ENCODE data around the gene CPNE4.

Gene CPNE4

GRCh38 chr3:131705558-131706051 is 329.2 kb downstream of the CPNE4 start:
- ATAC-seq (ENCODE audit: low read depth) (no peak), DNase-seq (ENCODE audit: low spot score in 2 of 2) (no peak)
- H3K36me3 Mint-ChIP-seq: no peaks in the 10 kb centered on the region
- H3K27ac Mint-ChIP-seq: no peak overlapping the region
- no peaks in the 10 kb centered on the region for H3K9me3 Mint-ChIP-seq
- no peaks in the 10 kb centered on the region for H3K4me1 Mint-ChIP-seq
- H3K27me3 Mint-ChIP-seq: peaks cover 10% of the 10 kb centered on the region
- no peak overlapping the region for H3K4me3 Mint-ChIP-seq

GRCh38 chr3:131705099-131705498 is 329.7 kb downstream of the CPNE4 start:
- H3K9me3 Mint-ChIP-seq: no peaks in the 10 kb centered on the region
- ATAC-seq (ENCODE audit: low read depth) (no peak), DNase-seq (ENCODE audit: low spot score in 2 of 2) (no peak)
- H3K36me3 Mint-ChIP-seq: no peaks in the 10 kb centered on the region
- peaks cover 10% of the 10 kb centered on the region for H3K27me3 Mint-ChIP-seq
- H3K4me1 Mint-ChIP-seq: no peaks in the 10 kb centered on the region
- no peak overlapping the region for H3K27ac Mint-ChIP-seq
- H3K4me3 Mint-ChIP-seq: no peak overlapping the region

- Mint-ChIP-seq H3K9me3 (no peaks in the 10 kb centered on the region), H3K27ac (no peak overlapping the region), H3K27me3 (peaks cover 10% of the 10 kb centered on the region), H3K4me1 (no peaks in the 10 kb centered on the region), H3K36me3 (no peaks in the 10 kb centered on the region), H3K4me3 (no peak overlapping the region)
- no peak for DNase-seq (ENCODE audit: low spot score in 2 of 2)
- ATAC-seq (ENCODE audit: low read depth): no peak
Observed at GRCh38 chr3:131704098-131704497, 330.7 kb downstream of the CPNE4 start.

- ATAC-seq (ENCODE audit: low read depth): no peak
- H3K27me3 Mint-ChIP-seq: peaks cover 2% of the 10 kb centered on the region
- H3K36me3 Mint-ChIP-seq: no peaks in the 10 kb centered on the region
- DNase-seq (ENCODE audit: low spot score in 2 of 2): no peak
- no peak overlapping the region for H3K4me3 Mint-ChIP-seq
- no peaks in the 10 kb centered on the region for H3K4me1 Mint-ChIP-seq
- no peaks in the 10 kb centered on the region for H3K9me3 Mint-ChIP-seq
- no peak overlapping the region for H3K27ac Mint-ChIP-seq
Observed at GRCh38 chr3:131702146-131702545, 332.7 kb downstream of the CPNE4 start.

- Mint-ChIP-seq H3K27ac (no peak overlapping the region), H3K4me3 (no peak overlapping the region), H3K36me3 (no peaks in the 10 kb centered on the region), H3K4me1 (no peaks in the 10 kb centered on the region), H3K9me3 (peaks cover 1% of the 10 kb centered on the region), H3K27me3 (no peaks in the 10 kb centered on the region)
- DNase-seq (ENCODE audit: low spot score in 2 of 2): no peak
- no peak for ATAC-seq (ENCODE audit: low read depth)
Observed at GRCh38 chr3:131701153-131701770, 333.6 kb downstream of the CPNE4 start.

- no peaks in the 10 kb centered on the region for H3K27me3 Mint-ChIP-seq
- DNase-seq (ENCODE audit: low spot score in 2 of 2): no peak
- H3K4me3 Mint-ChIP-seq: no peak overlapping the region
- H3K4me1 Mint-ChIP-seq: no peaks in the 10 kb centered on the region
- H3K36me3 Mint-ChIP-seq: no peaks in the 10 kb centered on the region
- ATAC-seq (ENCODE audit: low read depth): no peak
- H3K27ac Mint-ChIP-seq: no peak overlapping the region
- H3K9me3 Mint-ChIP-seq: peaks cover 1% of the 10 kb centered on the region
Observed at GRCh38 chr3:131699001-131699400, 335.8 kb downstream of the CPNE4 start.

- Mint-ChIP-seq H3K27ac (no peak overlapping the region), H3K27me3 (peaks cover 2% of the 10 kb centered on the region), H3K9me3 (peaks cover 5% of the 10 kb centered on the region), H3K36me3 (no peaks in the 10 kb centered on the region), H3K4me3 (no peak overlapping the region), H3K4me1 (no peaks in the 10 kb centered on the region)
- DNase-seq (ENCODE audit: low spot score in 2 of 2) (no peak), ATAC-seq (ENCODE audit: low read depth) (no peak)
Observed at GRCh38 chr3:131694376-131694775, 340.4 kb downstream of the CPNE4 start.

- H3K27ac Mint-ChIP-seq: no peak overlapping the region
Observed at GRCh38 chr3:131692356-131692755, 342.5 kb downstream of the CPNE4 start.

GRCh38 chr3:131690800-131691199 is 344.0 kb downstream of the CPNE4 start:
- no peak for ATAC-seq (ENCODE audit: low read depth)
- H3K27me3 Mint-ChIP-seq: peaks cover 4% of the 10 kb centered on the region

More at GRCh38 chr3:131692356-131692755, 342.5 kb downstream of the CPNE4 start:
- ATAC-seq (ENCODE audit: low read depth) (no peak), DNase-seq (ENCODE audit: low spot score in 2 of 2) (no peak)
- Mint-ChIP-seq H3K27me3 (peaks cover 4% of the 10 kb centered on the region), H3K36me3 (no peaks in the 10 kb centered on the region), H3K4me3 (no peak overlapping the region), H3K4me1 (no peaks in the 10 kb centered on the region), H3K9me3 (peaks cover 5% of the 10 kb centered on the region)

GRCh38 chr3:131688370-131688769 is 346.4 kb downstream of the CPNE4 start:
- no peaks in the 10 kb centered on the region for H3K36me3 Mint-ChIP-seq
- H3K4me1 Mint-ChIP-seq: no peaks in the 10 kb centered on the region
- H3K27me3 Mint-ChIP-seq: peaks cover 9% of the 10 kb centered on the region
- DNase-seq (ENCODE audit: low spot score in 2 of 2) (no peak), ATAC-seq (ENCODE audit: low read depth) (no peak)
- H3K4me3 Mint-ChIP-seq: no peak overlapping the region
- H3K9me3 Mint-ChIP-seq: peaks cover 6% of the 10 kb centered on the region
- no peak overlapping the region for H3K27ac Mint-ChIP-seq

More at GRCh38 chr3:131690800-131691199, 344.0 kb downstream of the CPNE4 start:
- H3K36me3 Mint-ChIP-seq: no peaks in the 10 kb centered on the region
- no peak overlapping the region for H3K4me3 Mint-ChIP-seq
- no peak for DNase-seq (ENCODE audit: low spot score in 2 of 2)
- no peaks in the 10 kb centered on the region for H3K4me1 Mint-ChIP-seq
- H3K9me3 Mint-ChIP-seq: peaks cover 4% of the 10 kb centered on the region
- no peak overlapping the region for H3K27ac Mint-ChIP-seq

GRCh38 chr3:131669600-131669999 is 365.2 kb downstream of the CPNE4 start:
- H3K27me3 Mint-ChIP-seq: no peaks in the 10 kb centered on the region
- no peak overlapping the region for H3K4me3 Mint-ChIP-seq
- ATAC-seq (ENCODE audit: low read depth) (no peak), DNase-seq (ENCODE audit: low spot score in 2 of 2) (no peak)
- no peaks in the 10 kb centered on the region for H3K4me1 Mint-ChIP-seq
- no peaks in the 10 kb centered on the region for H3K36me3 Mint-ChIP-seq
- no peaks in the 10 kb centered on the region for H3K9me3 Mint-ChIP-seq
- no peak overlapping the region for H3K27ac Mint-ChIP-seq

GRCh38 chr3:131658771-131659170 is 376.0 kb downstream of the CPNE4 start:
- Mint-ChIP-seq H3K27ac (no peak overlapping the region), H3K36me3 (no peaks in the 10 kb centered on the region), H3K27me3 (peaks cover 6% of the 10 kb centered on the region), H3K4me3 (no peak overlapping the region), H3K9me3 (peaks cover 4% of the 10 kb centered on the region), H3K4me1 (no peaks in the 10 kb centered on the region)
- DNase-seq (ENCODE audit: low spot score in 2 of 2) (no peak), ATAC-seq (ENCODE audit: low read depth) (no peak)

GRCh38 chr3:131658115-131658514 is 376.7 kb downstream of the CPNE4 start:
- Mint-ChIP-seq H3K9me3 (peaks cover 4% of the 10 kb centered on the region), H3K27me3 (peaks cover 6% of the 10 kb centered on the region), H3K27ac (no peak overlapping the region), H3K4me3 (no peak overlapping the region), H3K36me3 (no peaks in the 10 kb centered on the region), H3K4me1 (no peaks in the 10 kb centered on the region)
- no peak for DNase-seq (ENCODE audit: low spot score in 2 of 2)
- no peak for ATAC-seq (ENCODE audit: low read depth)

- Mint-ChIP-seq H3K4me3 (no peak overlapping the region), H3K9me3 (peaks cover 1% of the 10 kb centered on the region)
- ATAC-seq (ENCODE audit: low read depth): no peak
Observed at GRCh38 chr3:131655070-131655690, 379.6 kb downstream of the CPNE4 start.

GRCh38 chr3:131645638-131646037 is 389.2 kb downstream of the CPNE4 start:
- Mint-ChIP-seq H3K27ac (no peak overlapping the region), H3K4me3 (no peak overlapping the region), H3K27me3 (no peaks in the 10 kb centered on the region), H3K36me3 (no peaks in the 10 kb centered on the region), H3K9me3 (peaks cover 1% of the 10 kb centered on the region), H3K4me1 (no peaks in the 10 kb centered on the region)
- ATAC-seq (ENCODE audit: low read depth) (no peak), DNase-seq (ENCODE audit: low spot score in 2 of 2) (no peak)

More at GRCh38 chr3:131655070-131655690, 379.6 kb downstream of the CPNE4 start:
- H3K36me3 Mint-ChIP-seq: no peaks in the 10 kb centered on the region
- no peak overlapping the region for H3K27ac Mint-ChIP-seq
- H3K4me1 Mint-ChIP-seq: no peaks in the 10 kb centered on the region
- H3K27me3 Mint-ChIP-seq: peaks cover 5% of the 10 kb centered on the region
- DNase-seq (ENCODE audit: low spot score in 2 of 2): no peak

Measured in memory B cell (primary cell).